ENCODE data around the gene SDK1. TPM values are rescaled to one million over a fixed set of nuclear protein-coding genes. Genes with fewer than 3 reads are reported as not detected.

The SDK1 gene
- total and polyA plus RNA-seq, 2 of the 8 experiments (the other 6 are each of a cell fraction or from before 2014, with no cell fraction given): 3.3 to 7.2 TPM

DNA sequence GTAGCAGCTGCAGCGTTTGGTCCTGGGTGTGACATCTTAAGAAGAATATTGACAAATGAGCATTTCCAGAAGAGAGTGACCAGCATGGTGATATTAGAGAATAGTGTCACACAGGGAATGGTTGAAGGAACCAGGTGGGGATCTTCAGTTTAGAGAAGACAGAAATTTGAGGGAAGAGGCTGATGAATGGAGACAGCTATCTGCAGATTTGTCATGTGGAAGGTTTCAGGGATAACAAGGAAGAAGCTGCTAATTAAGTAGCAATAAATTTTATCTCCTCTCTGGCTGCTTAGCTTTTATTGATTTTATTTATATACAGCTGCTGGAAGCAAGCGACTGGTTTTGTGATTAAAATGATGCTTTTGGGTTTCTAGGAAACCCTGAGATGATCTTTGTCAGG, 26.0 kb downstream of the SDK1 start (continued):
- no peak for TF ChIP-seq SP1 (IDR thresholded peaks at IDR 0.05; ENCODE audit: low read depth, low read length)
